Gastrocnemius medialis (tissue), 4 donors: ENCODE measurements around the gene EIF3I. TPM values are rescaled to one million over a fixed set of nuclear protein-coding genes. Genes with fewer than 3 reads are reported as not detected.

Source experiments
- ATAC-seq, 2 donors: fragments of 150-250 bp; one replicate each; pipeline ENCODE4 v1.9.1; 2016
- DNase-seq, 2 donors: peaks; one replicate each; pipeline ENCODE4 v3.0.0-alpha.2; 2019
- H3K27ac ChIP-seq, 4 donors: fragments of 200-600 bp; sonication (generic); 1 replicate in 1 of 4; 2 replicates in 3 of 4; pipeline ENCODE4 v1.5.1; 2016 to 2018; ENCODE audit warnings: mild to moderate bottlenecking in 2 of 4, moderate library complexity in 1 of 4
- H3K27me3 ChIP-seq, 3 donors: fragments of 200-600 bp; sonication (generic) in 2 of 3; 1 replicate in 1 of 3; 2 replicates in 2 of 3; pipeline versions ENCODE4 v1.5.1 to v1.6.0; 2016 to 2019; ENCODE audit warnings: mild to moderate bottlenecking in 1 of 3, moderate library complexity in 1 of 3
- H3K36me3 ChIP-seq, 2 donors: fragments of 200-600 bp; sonication (generic) in 1 of 2; one replicate each; pipeline ENCODE4 v1.5.1; 2017 to 2018
- H3K4me1 ChIP-seq, 2 donors: fragments of 200-600 bp; sonication (generic) in 1 of 2; one replicate each; pipeline ENCODE4 v1.5.1; 2016 to 2017; ENCODE audit warnings: mild to moderate bottlenecking in 2 of 2
- H3K4me3 ChIP-seq, 4 donors: fragments of 200-600 bp; sonication (generic) in 3 of 4; 1 replicate in 1 of 4; 2 replicates in 3 of 4; pipeline ENCODE4 v1.5.1; 2016 to 2019; ENCODE audit warnings: mild to moderate bottlenecking in 2 of 4
- H3K9me3 ChIP-seq, 3 donors: fragments of 200-600 bp; sonication (generic) in 2 of 3; 1 replicate in 1 of 3; 2 replicates in 2 of 3; pipeline ENCODE4 v1.5.1; 2016 to 2019
- CTCF ChIP-seq, 5 experiments: fragments of 450-650 bp in 3 of 5; fragments of 200-600 bp in 2 of 5; sonication (generic) in 2 of 5; IDR thresholded peaks in 4 of 5; conservative IDR thresholded peaks in 1 of 5; 1 replicate in 4 of 5; 2 replicates in 1 of 5; pipeline ENCODE4 v1.5.1; 2016 to 2019; ENCODE audit warnings: antibody characterized with exemption in 5 of 5, mild to moderate bottlenecking in 3 of 5, moderate library complexity in 3 of 5
- POLR2A ChIP-seq, 2 donors: fragments of 450-650 bp; IDR thresholded peaks; one replicate each; pipeline ENCODE4 v1.6.1; 2017; ENCODE audit warnings: antibody characterized with exemption in 2 of 2, mild to moderate bottlenecking in 2 of 2, moderate library complexity in 2 of 2
- in situ Hi-C, 4 donors: fragments of 200-750 bp; cut with MboI; loops; one replicate each; pipeline versions ENCODE4 v1.15.0 to v1.8.0; 2017; ENCODE audit warnings: low sequenced_read_pairs in 4 of 4
- intact Hi-C: fragments of 100-400 bp; cut with DNase I; formaldehyde crosslinking; loops from one replicate; pipeline ENCODE4 v1.15.1; 2023; ENCODE audit warnings: low total_unique reads
- total RNA-seq, 4 donors: library from RNA; depleted of rRNA; stranded (reverse); fragments of >200 nt; gene quantifications; one replicate each; pipeline versions ENCODE4 v1.1.0 to v1.2.3, GENCODE V29; 2016

Gene EIF3I
- total RNA-seq, 4 donors from 2014 or later = 211 to 294 (median 245) TPM

- peak within 1 kb of the TSS; percentile 69 to 84 (median 76) for H3K4me3 ChIP-seq
Measured at GRCh38 chr1:32179443-32180185, 42.6 kb upstream of the EIF3I start, which contains the start of gene TXLNA. TSS of gene TXLNA (plus strand) at chr1:32179675. CDS start at chr1:32180346, 671 bp downstream.

GRCh38 chr1:32180186-32181060 lies 41.8 kb upstream of the EIF3I start:
- Histone ChIP-seq H3K27me3 (no peaks in the 10 kb centered on the region), H3K4me3 (peak overlapping the region; percentile 69 to 84 (median 76)), H3K36me3 (peaks cover 0 to 34% of the 10 kb centered on the region in 2 donors), H3K27ac (peak overlapping the region; percentile 92 to 98 (median 94)), H3K4me1 (peaks cover 38 to 47% of the 10 kb centered on the region in 2 donors), H3K9me3 (no peaks in the 10 kb centered on the region)
- DNase-seq (peak in 1 of 2 donors; percentile 49), ATAC-seq (peak in 1 of 2 donors; percentile 31)
- in situ Hi-C loops (no loop called here), intact Hi-C loops (no loop called here)
- TF ChIP-seq POLR2A (IDR thresholded peaks at IDR 0.05) (no peak), CTCF (IDR thresholded peaks at IDR 0.05 in 4 of 5, conservative IDR thresholded peaks at IDR 0.05 in 1 of 5) (no peak)

More at GRCh38 chr1:32179443-32180185, 42.6 kb upstream of the EIF3I start, which contains the start of gene TXLNA:
- DNase-seq (peak; percentile 90 to 92), ATAC-seq (peak; percentile 88 to 91)
- H3K9me3 ChIP-seq = no peaks in the 10 kb centered on the region
- intact Hi-C loops (loop anchor here (2.0 to 5.0 kb wide), 2 partner anchors 21 to 72 kb away; partner anchors contain the start of genes CCDC28B and KPNA6), in situ Hi-C loops (no loop called here)
- no peaks in the 10 kb centered on the region for H3K27me3 ChIP-seq
- peaks cover 33 to 40% of the 10 kb centered on the region in 2 donors for H3K4me1 ChIP-seq
- TF ChIP-seq POLR2A (IDR thresholded peaks at IDR 0.05) (peak; percentile 72 to 75), CTCF (IDR thresholded peaks at IDR 0.05 in 4 of 5, conservative IDR thresholded peaks at IDR 0.05 in 1 of 5) (peak in 2 of 5 experiments; percentile 15 to 39)
- peaks cover 0 to 33% of the 10 kb centered on the region in 2 donors for H3K36me3 ChIP-seq
- H3K27ac ChIP-seq = peak within 1 kb of the TSS; percentile 92 to 98 (median 94)

- no peak for TF ChIP-seq POLR2A (IDR thresholded peaks at IDR 0.05)
- DNase-seq (peak in 1 of 2 donors; percentile 9), ATAC-seq (no peak)
- no peaks in the 10 kb centered on the region for H3K9me3 ChIP-seq
- intact Hi-C loops (no loop called here), in situ Hi-C loops (no loop called here)
- no peaks in the 10 kb centered on the region for H3K27me3 ChIP-seq
- H3K36me3 ChIP-seq = peaks cover 0 to 34% of the 10 kb centered on the region in 2 donors
- H3K4me1 ChIP-seq = peaks cover 38 to 47% of the 10 kb centered on the region in 2 donors
- H3K4me3 ChIP-seq = peak overlapping the region; percentile 69 to 84 (median 76)
- H3K27ac ChIP-seq = peak overlapping the region; percentile 92 to 98 (median 94)
Measured at GRCh38 chr1:32181065-32181464, 41.1 kb upstream of the EIF3I start.

- DNase-seq (peak in 1 of 2 donors; percentile 10), ATAC-seq (no peak)
- in situ Hi-C loops (no loop called here), intact Hi-C loops (no loop called here)
- Histone ChIP-seq H3K4me1 (peaks cover 38 to 47% of the 10 kb centered on the region in 2 donors), H3K27ac (peak overlapping the region; percentile 92 to 98 (median 94)), H3K4me3 (peak overlapping the region in 1 of 4 donors; percentile 72), H3K27me3 (no peaks in the 10 kb centered on the region), H3K9me3 (no peaks in the 10 kb centered on the region), H3K36me3 (peaks cover 0 to 34% of the 10 kb centered on the region in 2 donors)
- no peak for TF ChIP-seq CTCF (IDR thresholded peaks at IDR 0.05 in 4 of 5, conservative IDR thresholded peaks at IDR 0.05 in 1 of 5)
- no peak for TF ChIP-seq POLR2A (IDR thresholded peaks at IDR 0.05)
Measured at GRCh38 chr1:32181563-32181962, 40.6 kb upstream of the EIF3I start.
